Occipital lobe (tissue), 2 donors: ENCODE data around the gene GSTCD. TPM values are rescaled to one million over a fixed set of nuclear protein-coding genes. Genes with fewer than 3 reads are reported as not detected.
"Not testable (repeated sequence)": the region's sequence is repeated elsewhere in the genome, so short reads cannot be mapped to it uniquely, and the experiment has no call there.

Source experiments
- DNase-seq: peaks from one replicate; lab custom pipeline; 2025; lab: John Stamatoyannopoulos, UW
- total RNA-seq: library from RNA; depleted of rRNA; stranded (reverse); fragments of >200 nt; gene quantifications from one replicate; pipeline ENCODE4 v1.2.3, GENCODE V29; 2014

GSTCD gene
- total RNA-seq, 1 donor from 2014 or later = 29.5 TPM

GRCh38 chr4:105714932-105715331 lies 6.3 kb downstream of the GSTCD start:
- no peak for DNase-seq

- DNase-seq = no peak
Measured at GRCh38 chr4:105715692-105716278, 7.2 kb downstream of the GSTCD start.

- DNase-seq = no peak
Measured at GRCh38 chr4:105719204-105719603, 10.6 kb downstream of the GSTCD start.

- no peak for DNase-seq
Measured at GRCh38 chr4:105725623-105726022, 17.0 kb downstream of the GSTCD start.

GRCh38 chr4:105729895-105730294 lies 21.3 kb downstream of the GSTCD start:
- DNase-seq = not testable (repeated sequence)

- DNase-seq = not testable (repeated sequence)
Measured at GRCh38 chr4:105735217-105735616, 26.6 kb downstream of the GSTCD start.

GRCh38 chr4:105741548-105741947 lies 33.0 kb downstream of the GSTCD start:
- no peak for DNase-seq

GRCh38 chr4:105748222-105748621 lies 39.6 kb downstream of the GSTCD start:
- DNase-seq = no peak

- DNase-seq = no peak
Measured at GRCh38 chr4:105751718-105752299, 43.2 kb downstream of the GSTCD start.

GRCh38 chr4:105753361-105753760 lies 44.8 kb downstream of the GSTCD start:
- no peak for DNase-seq

GRCh38 chr4:105755375-105755774 lies 46.8 kb downstream of the GSTCD start:
- no peak for DNase-seq

- DNase-seq = no peak
Measured at GRCh38 chr4:105758958-105759357, 50.4 kb downstream of the GSTCD start.

GRCh38 chr4:105765690-105766407 lies 57.3 kb downstream of the GSTCD start:
- no peak for DNase-seq

GRCh38 chr4:105767579-105767978 lies 59.0 kb downstream of the GSTCD start:
- DNase-seq = no peak

GRCh38 chr4:105770524-105770923 lies 61.9 kb downstream of the GSTCD start:
- not testable (repeated sequence) for DNase-seq

- not testable (repeated sequence) for DNase-seq
Measured at GRCh38 chr4:105772065-105772464, 63.5 kb downstream of the GSTCD start.

GRCh38 chr4:105775760-105776415 lies 67.3 kb downstream of the GSTCD start:
- not testable (repeated sequence) for DNase-seq

- DNase-seq = no peak
Measured at GRCh38 chr4:105780176-105780575, 71.6 kb downstream of the GSTCD start.

GRCh38 chr4:105784761-105785160 lies 76.2 kb downstream of the GSTCD start:
- no peak for DNase-seq

GRCh38 chr4:105785792-105786191 lies 77.2 kb downstream of the GSTCD start:
- no peak for DNase-seq

- no peak for DNase-seq
Measured at GRCh38 chr4:105786748-105787147, 78.2 kb downstream of the GSTCD start.

GRCh38 chr4:105797225-105797624 lies 88.6 kb downstream of the GSTCD start:
- DNase-seq = no peak
